Body of pancreas (tissue), 4 donors: ENCODE results near the gene GRIK4. TPM values are rescaled to one million over a fixed set of nuclear protein-coding genes. Genes with fewer than 3 reads are reported as not detected.

Experiments
- ATAC-seq: fragments of 150-250 bp; one replicate; pipeline ENCODE4 v1.9.1; 2016
- DNase-seq, 4 donors: peaks; one replicate each; pipeline ENCODE4 v3.0.0-alpha.2; 2019
- H3K27ac ChIP-seq, 4 donors: fragments of 200-600 bp; sonication (generic); 1 replicate in 3 of 4; 2 replicates in 1 of 4; pipeline versions ENCODE4 v1.5.1 to v1.6.1; 2016 to 2019; ENCODE audit warnings: mild to moderate bottlenecking in 1 of 4, mixed read lengths in 1 of 4, moderate library complexity in 1 of 4
- H3K27me3 ChIP-seq, 2 donors: fragments of 200-600 bp; sonication (generic); one replicate each; pipeline ENCODE4 v1.6.0; 2016; ENCODE audit warnings: mild to moderate bottlenecking in 1 of 2
- H3K36me3 ChIP-seq, 2 donors: fragments of 200-600 bp; sonication (generic); replicated peaks in 1 of 2; 2 replicates each; pipeline ENCODE4 v1.5.1; 2016; ENCODE audit warnings: low read depth in 2 of 2; ENCODE audit not compliant: insufficient read depth in 1 of 2
- H3K4me1 ChIP-seq: fragments of 200-600 bp; sonication (generic); one replicate; pipeline ENCODE4 v1.6.0; 2016
- H3K4me3 ChIP-seq, 2 donors: fragments of 200-600 bp; sonication (generic); 1 replicate in 1 of 2; 2 replicates in 1 of 2; pipeline ENCODE4 v1.5.1; 2016 to 2019
- H3K9me3 ChIP-seq, 3 donors: fragments of 200-600 bp; sonication (generic); 1 replicate in 2 of 3; 2 replicates in 1 of 3; pipeline ENCODE4 v1.5.1; 2016
- POLR2A ChIP-seq, 3 donors: fragments of 450-650 bp; IDR thresholded peaks; one replicate each; pipeline ENCODE4 v1.6.1; 2016; ENCODE audit warnings: antibody characterized with exemption in 3 of 3, mild to moderate bottlenecking in 2 of 3
- WGBS, 2 donors: methylation state at CpG; one replicate each; pipeline ENCODE4 v1.1.5; 2017; 5-methylcytosine and 5-hydroxymethylcytosine counted together
- intact Hi-C: fragments of 100-400 bp; cut with DNase I; formaldehyde crosslinking; loops from one replicate; pipeline ENCODE4 v1.15.1; 2023
- total RNA-seq, 2 donors: library from RNA; depleted of rRNA; stranded (reverse); fragments of >200 nt; gene quantifications; one replicate each; pipeline ENCODE4 v1.1.0, GENCODE V29; 2016
- TF ChIP-seq, protein P1 (sequence below), 7 experiments: fragments of 450-650 bp in 4 of 7; fragments of 200-600 bp in 3 of 7; sonication (generic) in 3 of 7; IDR thresholded peaks; one replicate each; pipeline ENCODE4 v1.5.1; 2016 to 2019; ENCODE audit warnings: antibody characterized with exemption in 7 of 7

The GRIK4 gene
- total RNA-seq, 2 donors from 2014 or later, result not detected

DNA sequence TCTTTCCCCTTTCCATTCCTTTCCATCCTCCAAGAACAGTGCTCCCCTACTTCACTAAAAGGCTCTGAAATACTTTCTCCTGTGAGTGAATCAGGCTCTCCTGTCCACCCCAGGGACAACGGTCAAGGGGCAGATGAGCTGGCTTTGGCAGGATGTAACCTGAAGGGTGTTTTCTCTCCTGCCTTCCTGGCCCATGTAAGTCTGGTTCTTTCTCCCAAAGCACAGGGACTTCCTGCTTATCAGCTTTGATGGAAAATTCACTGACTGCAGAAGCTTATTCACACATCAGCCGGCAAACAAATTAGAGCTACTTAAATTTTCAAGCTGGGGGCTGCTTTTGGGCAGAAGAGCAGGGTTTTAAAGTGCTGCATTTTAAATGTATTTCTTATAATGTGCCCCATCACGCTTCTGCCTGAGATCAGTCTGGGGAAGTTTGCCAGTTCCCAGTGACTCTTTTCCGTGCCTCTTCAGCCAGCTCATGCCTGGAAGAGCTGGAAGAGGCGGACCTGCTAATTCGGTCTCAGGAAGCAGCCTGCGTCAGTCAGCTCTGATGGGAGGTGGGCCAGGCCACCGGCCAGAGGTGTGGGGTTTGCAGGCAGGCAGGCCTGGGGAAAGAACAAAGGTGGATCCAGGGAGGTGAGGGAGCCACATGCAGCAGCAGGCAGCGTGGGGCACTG, 372.0 kb downstream of the GRIK4 start:
- intact Hi-C loops, result no loop called here
- H3K27ac ChIP-seq, result no peak overlapping the region
- TF ChIP-seq, protein P1, sequence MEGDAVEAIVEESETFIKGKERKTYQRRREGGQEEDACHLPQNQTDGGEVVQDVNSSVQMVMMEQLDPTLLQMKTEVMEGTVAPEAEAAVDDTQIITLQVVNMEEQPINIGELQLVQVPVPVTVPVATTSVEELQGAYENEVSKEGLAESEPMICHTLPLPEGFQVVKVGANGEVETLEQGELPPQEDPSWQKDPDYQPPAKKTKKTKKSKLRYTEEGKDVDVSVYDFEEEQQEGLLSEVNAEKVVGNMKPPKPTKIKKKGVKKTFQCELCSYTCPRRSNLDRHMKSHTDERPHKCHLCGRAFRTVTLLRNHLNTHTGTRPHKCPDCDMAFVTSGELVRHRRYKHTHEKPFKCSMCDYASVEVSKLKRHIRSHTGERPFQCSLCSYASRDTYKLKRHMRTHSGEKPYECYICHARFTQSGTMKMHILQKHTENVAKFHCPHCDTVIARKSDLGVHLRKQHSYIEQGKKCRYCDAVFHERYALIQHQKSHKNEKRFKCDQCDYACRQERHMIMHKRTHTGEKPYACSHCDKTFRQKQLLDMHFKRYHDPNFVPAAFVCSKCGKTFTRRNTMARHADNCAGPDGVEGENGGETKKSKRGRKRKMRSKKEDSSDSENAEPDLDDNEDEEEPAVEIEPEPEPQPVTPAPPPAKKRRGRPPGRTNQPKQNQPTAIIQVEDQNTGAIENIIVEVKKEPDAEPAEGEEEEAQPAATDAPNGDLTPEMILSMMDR (IDR thresholded peaks at IDR 0.05), result no peak
- no peak for TF ChIP-seq POLR2A (IDR thresholded peaks at IDR 0.05)
- no peaks in the 10 kb centered on the region for H3K27me3 ChIP-seq
- H3K4me3 ChIP-seq, result no peak overlapping the region
- WGBS, 2 donors, result 48 to 54% methylated on average over 9 of the region's 9 CpGs
- ATAC-seq (no peak), DNase-seq (peak in 2 of 4 donors; percentile 6 to 8)
- no peaks in the 10 kb centered on the region for H3K4me1 ChIP-seq
- H3K36me3 ChIP-seq, result no peaks in the 10 kb centered on the region
- H3K9me3 ChIP-seq, result no peaks in the 10 kb centered on the region

DNA sequence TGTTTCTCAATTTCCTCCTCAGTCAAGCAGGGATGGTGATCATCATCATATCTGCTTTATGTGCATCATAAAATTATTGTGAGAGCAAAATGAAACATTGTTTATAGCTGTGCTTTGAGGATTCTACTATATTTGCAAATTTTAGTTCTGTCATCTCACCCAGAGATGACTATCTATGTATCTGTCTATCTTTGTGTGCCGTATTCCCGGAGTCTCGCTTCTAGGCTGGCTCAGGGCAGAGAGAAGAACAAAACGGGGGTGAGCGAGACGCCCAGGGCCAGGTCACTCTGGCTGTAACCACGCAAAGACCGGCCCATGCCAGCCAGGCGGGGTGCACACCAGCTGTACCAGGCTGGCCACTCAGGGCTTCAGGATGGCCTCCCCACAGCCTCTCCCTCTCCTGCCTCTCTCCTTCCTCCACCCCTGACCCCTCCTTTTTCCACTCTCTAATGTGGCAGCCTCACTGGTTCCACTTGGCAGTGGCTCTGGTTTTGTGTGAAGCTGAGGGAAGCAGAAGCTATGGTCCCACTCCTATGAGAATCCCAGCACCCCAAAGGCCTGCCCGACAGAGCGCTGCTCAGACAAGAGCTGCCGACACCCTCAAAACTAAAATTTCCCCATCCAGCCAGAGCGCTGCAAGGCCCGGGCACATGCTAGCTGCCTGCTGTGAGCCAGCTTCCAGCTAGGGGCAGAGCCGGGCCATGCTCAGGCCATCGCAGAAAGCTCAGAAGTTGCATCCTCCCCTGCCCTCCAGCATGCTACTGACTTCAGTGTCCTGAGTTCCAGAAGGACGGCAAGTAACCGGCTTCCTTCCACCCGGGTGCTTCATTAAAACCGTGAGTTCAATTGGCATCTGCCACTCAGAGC, 372.8 kb downstream of the GRIK4 start:
- TF ChIP-seq POLR2A (IDR thresholded peaks at IDR 0.05), result no peak
- TF ChIP-seq, protein P1 (IDR thresholded peaks at IDR 0.05), result no peak
- Histone ChIP-seq H3K4me1 (no peaks in the 10 kb centered on the region), H3K36me3 (no peaks in the 10 kb centered on the region), H3K27ac (no peak overlapping the region), H3K27me3 (no peaks in the 10 kb centered on the region), H3K4me3 (no peak overlapping the region), H3K9me3 (no peaks in the 10 kb centered on the region)
- ATAC-seq, result no peak
- no peak for DNase-seq
- intact Hi-C loops, result no loop called here
- 81 to 84% methylated on average over 20 of the region's 20 CpGs for WGBS, 2 donors

DNA sequence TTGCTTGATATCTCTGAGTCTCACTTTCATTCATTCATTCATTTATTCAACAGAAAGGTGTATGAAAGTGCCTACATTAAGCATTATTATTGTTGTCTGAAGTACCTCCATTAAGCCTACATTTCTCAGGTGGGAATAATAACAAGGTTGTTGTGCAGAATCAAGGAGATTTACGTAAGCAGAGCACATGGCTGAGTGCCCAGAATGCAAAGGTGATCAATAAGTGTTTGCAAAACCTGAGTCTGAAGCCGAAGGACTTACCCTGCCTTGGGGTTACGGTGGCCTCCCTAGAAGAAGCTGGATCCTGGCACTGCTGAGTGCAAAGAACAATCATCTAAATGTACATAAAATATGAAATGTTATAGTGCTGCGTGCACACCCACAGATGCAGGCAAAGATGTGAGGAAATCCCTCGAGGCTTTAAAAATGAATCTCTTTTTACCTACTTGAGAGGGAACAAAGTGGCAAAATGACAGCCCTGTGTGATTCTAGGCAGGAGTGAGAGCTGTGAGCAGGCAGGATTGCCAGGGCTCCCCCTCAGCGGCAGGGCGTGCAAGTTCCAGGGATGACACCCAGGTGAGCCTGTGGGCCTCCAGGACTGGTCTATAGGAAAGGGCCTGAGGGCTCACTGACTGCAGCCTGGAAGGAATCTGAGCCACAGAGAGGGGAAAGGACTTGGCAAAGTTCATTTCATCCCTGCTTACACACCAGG, 379.2 kb downstream of the GRIK4 start:
- no peak for TF ChIP-seq POLR2A (IDR thresholded peaks at IDR 0.05)
- TF ChIP-seq, protein P1 (IDR thresholded peaks at IDR 0.05), result no peak
- intact Hi-C loops, result no loop called here
- Histone ChIP-seq H3K4me3 (no peak overlapping the region), H3K4me1 (no peaks in the 10 kb centered on the region), H3K27ac (no peak overlapping the region), H3K36me3 (no peaks in the 10 kb centered on the region), H3K27me3 (peaks cover 0 to 3% of the 10 kb centered on the region in 2 donors), H3K9me3 (no peaks in the 10 kb centered on the region)
- DNase-seq (no peak), ATAC-seq (no peak)
- 44 to 45% methylated on average over 7 of the region's 7 CpGs for WGBS, 2 donors

DNA sequence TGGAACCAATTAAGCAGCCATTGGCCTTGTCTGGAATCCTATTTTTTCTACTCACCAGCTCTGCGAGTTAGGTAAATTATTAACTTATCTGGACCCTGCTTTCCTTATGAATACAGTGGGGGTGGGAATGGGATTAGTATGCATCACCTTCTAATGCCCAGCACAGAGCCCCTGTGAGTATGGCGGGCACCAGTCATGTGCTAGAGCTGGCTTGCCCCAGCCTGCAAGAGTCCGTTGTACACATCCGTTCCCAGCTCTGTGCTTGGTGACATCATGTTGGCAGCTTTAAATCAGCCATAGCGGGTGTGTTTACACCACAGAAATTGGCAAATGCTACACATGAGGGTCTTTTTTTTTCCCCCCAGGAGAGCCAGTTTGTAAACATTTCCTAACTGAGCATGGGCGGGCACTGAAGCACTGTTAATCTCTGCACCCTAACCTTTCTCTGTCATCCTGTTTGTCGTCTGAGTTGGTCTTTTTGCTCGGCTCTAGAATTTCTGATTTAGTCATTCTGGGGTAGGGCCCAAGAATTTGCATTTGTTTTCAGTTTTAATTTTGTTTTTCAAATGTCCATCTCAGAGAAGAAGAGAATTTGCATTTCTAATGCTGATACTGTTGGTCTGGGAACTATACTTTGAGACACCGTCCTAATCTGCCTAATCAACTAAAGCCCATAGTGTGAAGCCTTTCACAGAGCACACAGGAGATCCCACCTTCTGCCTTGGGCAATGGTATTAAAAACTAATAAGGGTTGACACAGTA, 382.1 kb downstream of the GRIK4 start:
- H3K4me1 ChIP-seq, result no peaks in the 10 kb centered on the region
- no peaks in the 10 kb centered on the region for H3K36me3 ChIP-seq
- intact Hi-C loops, result no loop called here
- DNase-seq (no peak), ATAC-seq (no peak)
- WGBS, 2 donors, result 73 to 81% methylated on average over 9 of the region's 9 CpGs
- no peak overlapping the region for H3K27ac ChIP-seq
- no peaks in the 10 kb centered on the region for H3K9me3 ChIP-seq
- TF ChIP-seq POLR2A (IDR thresholded peaks at IDR 0.05), result no peak
- TF ChIP-seq, protein P1 (IDR thresholded peaks at IDR 0.05), result no peak
- H3K4me3 ChIP-seq, result no peak overlapping the region
- H3K27me3 ChIP-seq, result peaks cover 0 to 3% of the 10 kb centered on the region in 2 donors
